K562 (cell line): ENCODE results near the gene TUT1. TPM values are rescaled to one million over a fixed set of nuclear protein-coding genes. Genes with fewer than 3 reads are reported as not detected.

Experiments used
- ESRRA ChIP-seq: fragments of 450-650 bp; IDR thresholded peaks from 2 replicates; pipeline ENCODE4 v1.6.1; 2014; ENCODE audit warnings: low read depth, mild to moderate bottlenecking, moderate library complexity, borderline replicate concordance
- FOXK1 ChIP-seq: sonication (generic); formaldehyde crosslinking; IDR thresholded peaks from 2 replicates; pipeline ENCODE4 v1.8.0; 2022; ENCODE audit warnings: missing genetic modification reagents, mild to moderate bottlenecking, borderline replicate concordance
- GTF2A2 ChIP-seq: IDR thresholded peaks from 2 replicates; pipeline ENCODE4 v1.6.1; 2016; ENCODE audit warnings: mild to moderate bottlenecking, missing genetic modification characterization, missing compliant biosample characterization
- HNRNPL ChIP-seq: fragments of 200-400 bp; formaldehyde crosslinking; IDR thresholded peaks from 2 replicates; pipeline ENCODE4 v1.6.1; 2017; ENCODE audit warnings: low read depth, mild to moderate bottlenecking, low read length
- KDM1A ChIP-seq, 2 experiments: fragments of 450-650 bp; IDR thresholded peaks; 2 replicates each; pipeline ENCODE4 v1.6.1; 2016; ENCODE audit warnings: mild to moderate bottlenecking in 2 of 2
- MCM2 ChIP-seq: fragments of 450-650 bp; IDR thresholded peaks from 2 replicates; pipeline ENCODE4 v1.6.1; 2017; ENCODE audit warnings: low read depth, mild to moderate bottlenecking
- NR2C1 ChIP-seq, 2 experiments: fragments of 450-650 bp; IDR thresholded peaks; 2 replicates each; pipeline ENCODE4 v1.6.1; 2017; ENCODE audit warnings: mild to moderate bottlenecking in 2 of 2, antibody characterized with exemption in 1 of 2, inconsistent platforms in 1 of 2, missing compliant biosample characterization in 1 of 2, missing genetic modification characterization in 1 of 2
- PHTF2 ChIP-seq: fragments of 250-450 bp; sonication (Bioruptor Pico); IDR thresholded peaks from 2 replicates; pipeline ENCODE4 v1.5.0; 2021; ENCODE audit warnings: mild to moderate bottlenecking
- PRMT5 ChIP-seq: sonication (generic); formaldehyde crosslinking; IDR thresholded peaks from 2 replicates; pipeline ENCODE4 v1.5.0; 2020; ENCODE audit warnings: missing genetic modification reagents
- RHOXF2B ChIP-seq: fragments of 250-450 bp; sonication (Bioruptor Pico); conservative IDR thresholded peaks from 2 replicates; pipeline ENCODE4 v1.5.1; 2021
- SIN3A ChIP-seq, 2 experiments: fragments of 150-350 bp in 1 of 2; IDR thresholded peaks; 2 replicates each; pipeline ENCODE4 v1.6.1; 2011 to 2016; ENCODE audit warnings: borderline replicate concordance in 2 of 2, low read depth in 2 of 2, low read length in 2 of 2, mild to moderate bottlenecking in 2 of 2, moderate library complexity in 2 of 2; ENCODE audit not compliant: control insufficient read depth in 1 of 2
- SMAD1 ChIP-seq: fragments of 150-350 bp; IDR thresholded peaks from 2 replicates; pipeline ENCODE4 v1.6.1; 2014; ENCODE audit warnings: low read length, low read depth; ENCODE audit not compliant: partially characterized antibody
- SMAD2 ChIP-seq: fragments of 150-350 bp; IDR thresholded peaks from 2 replicates; pipeline ENCODE4 v1.6.1; 2014; ENCODE audit warnings: low read depth, mild to moderate bottlenecking, low read length
- STAG1 ChIP-seq: sonication (generic); formaldehyde crosslinking; IDR thresholded peaks from 2 replicates; pipeline ENCODE4 v1.5.0; 2020; ENCODE audit warnings: missing genetic modification reagents, borderline replicate concordance
- STAT5A ChIP-seq: IDR thresholded peaks from 2 replicates; pipeline ENCODE4 v1.6.1; 2012; ENCODE audit warnings: low read length, inconsistent platforms, borderline replicate concordance
- TBL1XR1 ChIP-seq, 2 experiments: IDR thresholded peaks; 2 replicates each; pipeline ENCODE4 v1.6.1; 2012; ENCODE audit warnings: improper control_type of control experiment in 2 of 2, low read length in 2 of 2, mild to moderate bottlenecking in 1 of 2
- TRIM28 ChIP-seq: fragments of 450-650 bp; IDR thresholded peaks from 2 replicates; pipeline ENCODE4 v1.6.1; 2017
- ZNF253 ChIP-seq: fragments of 250-450 bp; sonication (Bioruptor Pico); conservative IDR thresholded peaks from 2 replicates; pipeline ENCODE4 v1.6.1; 2021; ENCODE audit warnings: mild to moderate bottlenecking
- ZNF445 ChIP-seq: fragments of 250-450 bp; sonication (Bioruptor Pico); IDR thresholded peaks from 2 replicates; pipeline ENCODE4 v1.4.0; 2020; ENCODE audit warnings: low read depth, mild to moderate bottlenecking, moderate library complexity
- ZNF696 ChIP-seq: fragments of 250-450 bp; sonication (Bioruptor Pico); conservative IDR thresholded peaks from 2 replicates; pipeline ENCODE4 v1.4.0; 2020; ENCODE audit warnings: mild to moderate bottlenecking, moderate library complexity
- polyA plus RNA-seq, 8 experiments: library from polyadenylated mRNA; depleted of rRNA in 4 of 8; stranded (reverse) in 5 of 8; unstranded in 3 of 8; fragments of >200 nt; fragmentation: Nextera tagmentation in 2 of 8; fragmentation: Illumina TruSeq in 1 of 8; extraction: Ambion mirVana in 2 of 8; extraction: Trizol in 1 of 8; gene quantifications; 2 replicates each; pipeline versions ENCODE4 v1.2.1 to v1.2.3, GENCODE V29; 2011 to 2014; ENCODE audit warnings: inconsistent platforms in 1 of 8, missing spikeins in 1 of 8
- total RNA-seq, 7 experiments: library from RNA; depleted of rRNA in 6 of 7; stranded (reverse); fragments of >200 nt in 6 of 7; fragmentation: Illumina TruSeq in 2 of 7; extraction: Trizol in 2 of 7; gene quantifications; 2 replicates each; pipeline versions ENCODE4 v1.2.1 to v1.2.3, GENCODE V29; 2011 to 2021; ENCODE audit warnings: low replicate concordance in 1 of 7
- TF ChIP-seq, protein P1 (sequence below): fragments of 250-450 bp; sonication (Bioruptor Pico); IDR thresholded peaks from 2 replicates; pipeline ENCODE4 v1.5.0; 2021; ENCODE audit warnings: mild to moderate bottlenecking, moderate library complexity
- TF ChIP-seq, protein P2 (sequence below): sonication (generic); formaldehyde crosslinking; IDR thresholded peaks from 2 replicates; pipeline ENCODE4 v1.8.1; 2023; ENCODE audit warnings: mild to moderate bottlenecking, missing genetic modification reagents
- TF ChIP-seq, protein P3 (sequence below): sonication (generic); formaldehyde crosslinking; IDR thresholded peaks from 2 replicates; pipeline ENCODE4 v1.8.0; 2022; ENCODE audit warnings: missing genetic modification reagents, mild to moderate bottlenecking, borderline replicate concordance

TUT1 gene
- total and polyA plus RNA-seq, 9 of the 15 experiments (the other 6 are each of a cell fraction or from before 2014, with no cell fraction given) = 0.66 to 44.3 (median 15.7) TPM

DNA sequence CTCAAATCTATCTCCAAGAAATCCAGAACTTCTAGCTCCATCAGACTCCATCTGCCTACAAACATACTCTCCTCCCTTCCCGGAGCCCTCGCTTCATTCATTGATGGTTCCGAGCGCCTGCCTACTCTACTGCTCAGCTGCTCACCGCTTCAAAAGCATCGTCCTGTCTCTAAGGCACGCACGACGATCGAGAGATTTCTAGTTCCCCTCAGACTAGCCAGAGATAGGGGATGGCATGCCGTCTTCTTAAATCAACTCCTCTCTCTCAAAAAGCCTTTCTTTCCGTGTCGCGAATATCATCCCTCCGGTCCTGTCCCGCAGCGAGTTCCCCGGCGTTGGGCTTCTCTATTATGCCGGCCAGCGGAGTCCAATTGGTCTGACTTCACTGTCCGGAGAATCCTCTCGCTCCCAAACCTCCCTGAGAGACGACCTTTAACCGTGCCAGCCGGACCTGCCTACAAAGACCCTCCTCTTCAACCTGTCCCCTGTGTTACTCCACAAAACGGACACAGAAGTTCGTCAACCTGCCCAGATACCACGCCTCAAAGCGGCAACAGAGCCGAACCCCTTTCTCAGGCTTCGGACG, 18.2 kb downstream of the TUT1 start (continued):
- TF ChIP-seq, protein P1, sequence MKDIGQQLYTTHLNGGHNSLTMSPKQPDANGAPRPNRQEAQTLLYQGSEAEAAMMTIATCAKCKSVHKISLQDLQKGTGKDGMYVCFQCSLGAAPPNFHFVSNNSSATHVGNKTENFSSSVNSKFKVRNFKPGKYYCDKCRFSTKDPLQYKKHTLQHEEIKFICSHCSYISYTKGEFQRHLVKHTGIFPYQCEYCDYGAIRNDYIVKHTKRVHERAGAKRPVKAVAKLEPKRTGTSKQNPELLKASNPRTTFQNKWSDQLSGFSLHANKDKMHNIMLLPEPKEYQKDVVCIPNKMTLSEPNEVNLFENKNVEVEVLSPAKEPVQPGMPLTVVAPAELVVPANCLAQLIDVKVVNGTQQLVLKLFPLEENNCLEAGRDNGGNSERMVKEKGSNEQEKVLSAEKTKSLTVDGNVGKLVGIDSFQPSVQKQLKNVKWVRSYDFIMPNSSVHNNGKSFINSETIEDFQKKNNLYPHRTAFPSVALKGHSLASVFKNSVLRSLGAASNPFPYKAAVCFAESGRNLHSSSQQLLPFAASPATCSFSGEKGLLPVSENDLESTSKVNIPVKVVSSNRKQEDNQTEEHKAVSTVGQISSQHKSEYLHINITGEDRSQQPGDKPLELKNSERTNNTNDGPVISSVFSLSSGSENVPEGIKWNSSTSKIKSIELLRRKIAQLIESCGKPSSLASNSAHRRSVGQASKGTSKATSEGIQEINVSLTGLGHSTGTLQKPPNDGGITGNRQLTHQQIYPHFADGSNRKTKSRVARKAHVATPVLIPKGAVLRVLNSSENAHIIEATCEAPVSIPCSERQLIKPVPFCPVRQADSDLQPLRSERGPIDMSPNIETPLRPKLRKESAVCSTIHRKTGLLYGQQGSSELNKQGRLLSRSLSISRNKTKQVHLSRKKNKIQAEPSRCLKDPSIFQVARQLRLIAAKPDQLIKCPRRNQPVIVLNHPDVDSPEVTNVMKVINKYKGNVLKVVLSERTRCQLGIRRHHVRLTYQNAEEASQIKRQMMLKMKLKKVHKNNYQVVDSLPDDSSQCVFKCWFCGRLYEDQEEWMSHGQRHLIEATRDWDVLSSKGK (CRISPR knock-in tag) = no peak
- TF ChIP-seq SIN3A (IDR thresholded peaks at IDR 0.05; ENCODE audit: borderline replicate concordance in 2 of 2, control insufficient read depth in 1 of 2, low read depth in 2 of 2, low read length in 2 of 2) (peak; percentile 7 to 78; a peak in 2 of 4 replicates), NR2C1 (IDR thresholded peaks at IDR 0.05) (0 out of 2 replicates have a peak, but pooled peaks have one; percentile 25), NR2C1 (tag; IDR thresholded peaks at IDR 0.05) (no peak), KDM1A (IDR thresholded peaks at IDR 0.05) (no peak), GTF2A2 (tag) (no peak), FOXK1 (CRISPR knock-in tag) (peak; percentile 72; the same call in 1 of the 2 replicates), HNRNPL (no peak), TRIM28 (no peak), RHOXF2B (no peak), ESRRA (no peak), TBL1XR1 (IDR thresholded peaks at IDR 0.05; ENCODE audit: low read length in 2 of 2) (0 out of 4 replicates have a peak, but pooled peaks of 1 of the 2 experiments have one; percentile 15), STAG1 (peak; percentile 15; the same call in 1 of the 2 replicates), ZNF253 (no peak), ZNF445 (CRISPR knock-in tag) (no peak), PHTF2 (peak; percentile 77; the same call in 1 of the 2 replicates), STAT5A (no peak), MCM2 (no peak), SMAD2 (no peak), ZNF696 (CRISPR knock-in tag) (no peak), PRMT5 (CRISPR knock-in tag) (no peak), SMAD1 (no peak)
- TF ChIP-seq, protein P2, sequence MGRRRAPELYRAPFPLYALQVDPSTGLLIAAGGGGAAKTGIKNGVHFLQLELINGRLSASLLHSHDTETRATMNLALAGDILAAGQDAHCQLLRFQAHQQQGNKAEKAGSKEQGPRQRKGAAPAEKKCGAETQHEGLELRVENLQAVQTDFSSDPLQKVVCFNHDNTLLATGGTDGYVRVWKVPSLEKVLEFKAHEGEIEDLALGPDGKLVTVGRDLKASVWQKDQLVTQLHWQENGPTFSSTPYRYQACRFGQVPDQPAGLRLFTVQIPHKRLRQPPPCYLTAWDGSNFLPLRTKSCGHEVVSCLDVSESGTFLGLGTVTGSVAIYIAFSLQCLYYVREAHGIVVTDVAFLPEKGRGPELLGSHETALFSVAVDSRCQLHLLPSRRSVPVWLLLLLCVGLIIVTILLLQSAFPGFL (CRISPR knock-in tag) = no peak
- TF ChIP-seq, protein P3, sequence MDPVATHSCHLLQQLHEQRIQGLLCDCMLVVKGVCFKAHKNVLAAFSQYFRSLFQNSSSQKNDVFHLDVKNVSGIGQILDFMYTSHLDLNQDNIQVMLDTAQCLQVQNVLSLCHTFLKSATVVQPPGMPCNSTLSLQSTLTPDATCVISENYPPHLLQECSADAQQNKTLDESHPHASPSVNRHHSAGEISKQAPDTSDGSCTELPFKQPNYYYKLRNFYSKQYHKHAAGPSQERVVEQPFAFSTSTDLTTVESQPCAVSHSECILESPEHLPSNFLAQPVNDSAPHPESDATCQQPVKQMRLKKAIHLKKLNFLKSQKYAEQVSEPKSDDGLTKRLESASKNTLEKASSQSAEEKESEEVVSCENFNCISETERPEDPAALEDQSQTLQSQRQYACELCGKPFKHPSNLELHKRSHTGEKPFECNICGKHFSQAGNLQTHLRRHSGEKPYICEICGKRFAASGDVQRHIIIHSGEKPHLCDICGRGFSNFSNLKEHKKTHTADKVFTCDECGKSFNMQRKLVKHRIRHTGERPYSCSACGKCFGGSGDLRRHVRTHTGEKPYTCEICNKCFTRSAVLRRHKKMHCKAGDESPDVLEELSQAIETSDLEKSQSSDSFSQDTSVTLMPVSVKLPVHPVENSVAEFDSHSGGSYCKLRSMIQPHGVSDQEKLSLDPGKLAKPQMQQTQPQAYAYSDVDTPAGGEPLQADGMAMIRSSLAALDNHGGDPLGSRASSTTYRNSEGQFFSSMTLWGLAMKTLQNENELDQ (CRISPR knock-in tag) = 0 out of 2 replicates have a peak, but pooled peaks have one; percentile 23
